NCI-H1436 (cell line): ENCODE data around the gene PRKD3.
A peak's percentile ranks its signal among the peaks of the same experiment; 100 is the strongest.
"Not testable (repeated sequence)": the region's sequence is repeated elsewhere in the genome, so short reads cannot be mapped to it uniquely, and the experiment has no call there.

ENCODE experiments used
- DNase-seq: peaks from one replicate; lab custom pipeline; 2025; lab: John Stamatoyannopoulos, UW

The PRKD3 gene

GRCh38 chr2:37316181-37316580 is 8.5 kb downstream of the PRKD3 start:
- DNase-seq = no peak

GRCh38 chr2:37315364-37315763 is 9.3 kb downstream of the PRKD3 start:
- no peak for DNase-seq

- no peak for DNase-seq
Observed at GRCh38 chr2:37307500-37307899, 17.1 kb downstream of the PRKD3 start.

GRCh38 chr2:37306024-37306423 is 18.6 kb downstream of the PRKD3 start:
- DNase-seq = peak; percentile 29

GRCh38 chr2:37302701-37303252 is 21.9 kb downstream of the PRKD3 start:
- no peak for DNase-seq

- no peak for DNase-seq
Observed at GRCh38 chr2:37301408-37301807, 23.2 kb downstream of the PRKD3 start.

GRCh38 chr2:37300578-37300977 is 24.1 kb downstream of the PRKD3 start:
- no peak for DNase-seq

GRCh38 chr2:37300146-37300545 is 24.5 kb downstream of the PRKD3 start:
- no peak for DNase-seq

GRCh38 chr2:37297632-37298031 is 27.0 kb downstream of the PRKD3 start:
- DNase-seq = no peak

GRCh38 chr2:37295469-37296073 is 29.1 kb downstream of the PRKD3 start:
- no peak for DNase-seq

- not testable (repeated sequence) for DNase-seq
Observed at GRCh38 chr2:37294858-37295257, 29.8 kb downstream of the PRKD3 start.

GRCh38 chr2:37291680-37292079 is 33.0 kb downstream of the PRKD3 start:
- no peak for DNase-seq

- DNase-seq = no peak
Observed at GRCh38 chr2:37287966-37288365, 36.7 kb downstream of the PRKD3 start.

GRCh38 chr2:37284381-37284780 is 40.3 kb downstream of the PRKD3 start:
- no peak for DNase-seq

- no peak for DNase-seq
Observed at GRCh38 chr2:37283207-37283606, 41.4 kb downstream of the PRKD3 start.

GRCh38 chr2:37282746-37283145 is 41.9 kb downstream of the PRKD3 start:
- no peak for DNase-seq

- DNase-seq = no peak
Observed at GRCh38 chr2:37281916-37282315, 42.7 kb downstream of the PRKD3 start.

- no peak for DNase-seq
Observed at GRCh38 chr2:37276291-37276690, 48.3 kb downstream of the PRKD3 start.
